GM18519 (cell line): Measurements from ENCODE around the gene ABCC11.

Experiments
- ATAC-seq: cut with Tn5 transposase; IDR thresholded peaks from one replicate; pipeline ENCODE4 v1.9.1; 2021; ENCODE audit warnings: mild to moderate bottlenecking, moderate library complexity; ENCODE audit not compliant: unreplicated experiment, low FRiP score

Gene ABCC11

DNA sequence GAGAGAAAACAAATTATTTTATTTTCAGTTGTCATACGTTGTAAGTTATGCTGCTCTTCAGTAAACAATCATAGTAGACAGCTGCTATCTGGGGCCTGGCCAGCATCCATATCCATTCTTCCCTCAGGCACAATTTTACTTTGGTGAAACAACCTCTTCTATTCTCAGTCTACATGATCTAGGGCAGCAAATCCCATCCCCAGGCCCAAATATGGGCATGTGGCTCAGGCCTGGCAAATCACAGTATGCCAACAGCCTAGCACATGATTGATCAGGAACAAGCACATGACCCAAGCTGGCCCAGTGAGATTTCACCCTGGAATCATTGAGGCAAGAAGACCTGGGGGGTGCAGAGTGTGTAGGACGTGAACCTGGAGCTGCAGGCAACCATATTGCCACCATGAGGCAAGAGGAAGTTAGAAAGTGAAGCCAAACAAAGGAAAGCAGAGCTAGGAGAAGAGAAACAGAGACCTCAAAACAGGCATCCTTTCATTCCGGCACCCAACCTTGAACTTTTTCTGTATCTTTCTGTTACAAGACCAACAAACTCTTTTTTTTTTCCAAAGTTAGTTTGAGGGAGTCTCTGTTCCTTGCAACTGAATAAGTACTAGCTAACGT, 81.3 kb downstream of the ABCC11 start:
- ATAC-seq: no peak

DNA sequence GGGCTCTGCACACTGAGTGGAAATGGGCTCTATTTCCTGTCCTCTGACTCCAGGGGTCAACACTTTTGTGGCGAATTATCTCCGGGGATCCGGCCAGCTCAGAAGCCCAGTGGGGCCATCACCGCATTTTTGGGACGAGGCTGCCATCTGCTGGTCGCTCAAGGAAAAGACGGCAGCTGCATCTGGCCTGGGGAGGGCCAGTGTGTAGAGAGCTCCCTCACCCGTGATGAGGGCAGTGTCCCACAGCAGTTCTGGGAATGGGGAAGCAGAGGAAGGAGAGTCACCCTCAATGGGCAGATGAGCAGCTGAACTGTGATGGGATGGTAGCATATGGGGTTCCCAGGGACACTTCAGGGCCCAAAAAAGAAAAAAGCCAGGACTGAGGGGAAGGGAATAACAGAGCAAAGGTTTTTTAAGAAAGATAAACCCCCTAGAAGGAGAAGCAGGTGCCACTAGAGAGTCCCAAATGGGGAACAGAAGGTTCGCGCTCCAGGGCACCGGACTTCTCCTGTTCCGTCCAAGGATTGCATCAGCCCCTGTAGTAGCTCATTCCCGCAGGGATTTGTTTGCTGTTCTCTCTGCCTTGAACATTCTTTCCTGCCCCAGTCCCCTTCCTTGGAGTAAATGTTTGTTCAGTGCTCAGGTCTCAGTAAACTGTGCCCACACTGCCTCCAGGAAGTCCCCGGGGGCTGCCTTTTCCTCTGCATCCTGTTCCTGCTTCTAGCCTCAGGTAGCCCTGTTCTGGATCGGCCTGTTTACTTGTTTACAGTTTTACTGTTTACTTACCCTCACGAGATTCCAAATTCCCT, 82.2 kb downstream of the ABCC11 start:
- ATAC-seq: peak; percentile 51

DNA sequence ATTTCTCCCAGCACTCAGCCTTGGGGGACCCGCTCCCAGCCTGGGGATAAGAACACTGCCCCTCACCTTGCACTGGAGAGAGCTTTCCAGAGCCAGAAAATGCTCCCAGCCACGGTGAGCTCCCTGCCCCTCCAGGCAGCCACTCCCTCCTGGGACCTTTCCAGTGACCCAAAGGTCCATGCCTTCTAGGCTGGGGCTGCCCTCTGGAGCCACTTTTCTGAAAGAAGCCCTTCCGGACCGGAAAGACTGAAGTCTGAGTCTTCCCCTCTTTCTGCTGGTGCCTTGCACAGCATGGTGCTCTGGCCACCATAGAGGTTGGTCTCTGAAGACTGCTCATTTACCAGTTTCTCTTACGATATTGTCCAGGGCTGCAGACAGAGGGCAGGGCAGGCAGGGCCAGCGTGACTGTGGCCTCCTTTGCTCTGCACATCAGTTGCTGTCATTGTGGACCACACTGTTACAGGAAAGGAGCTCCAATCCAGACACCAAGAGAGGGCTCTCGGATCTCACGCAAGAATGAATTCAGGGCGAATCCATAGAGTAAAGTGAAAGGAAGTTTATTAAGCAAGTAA, 84.4 kb downstream of the ABCC11 start:
- ATAC-seq: no peak

DNA sequence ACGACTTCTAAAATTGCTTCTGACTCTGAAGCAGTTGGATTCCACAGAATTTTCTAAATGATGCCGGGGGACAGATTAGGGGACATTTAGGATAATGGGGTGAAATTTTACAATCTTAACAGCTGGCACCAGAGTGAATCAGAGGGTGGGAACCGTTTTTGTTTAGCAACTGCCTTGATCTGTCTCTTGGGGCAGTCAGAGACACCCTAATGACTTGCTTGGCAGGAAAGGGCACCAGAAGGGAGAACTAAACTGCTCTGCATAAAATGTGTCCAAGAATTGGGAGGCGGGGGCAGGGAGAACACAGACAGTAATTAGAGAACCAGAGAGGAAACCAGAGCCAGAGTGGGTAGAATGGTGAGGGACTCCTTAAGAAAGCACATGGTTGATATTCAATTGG, 85.4 kb downstream of the ABCC11 start:
- ATAC-seq: no peak

DNA sequence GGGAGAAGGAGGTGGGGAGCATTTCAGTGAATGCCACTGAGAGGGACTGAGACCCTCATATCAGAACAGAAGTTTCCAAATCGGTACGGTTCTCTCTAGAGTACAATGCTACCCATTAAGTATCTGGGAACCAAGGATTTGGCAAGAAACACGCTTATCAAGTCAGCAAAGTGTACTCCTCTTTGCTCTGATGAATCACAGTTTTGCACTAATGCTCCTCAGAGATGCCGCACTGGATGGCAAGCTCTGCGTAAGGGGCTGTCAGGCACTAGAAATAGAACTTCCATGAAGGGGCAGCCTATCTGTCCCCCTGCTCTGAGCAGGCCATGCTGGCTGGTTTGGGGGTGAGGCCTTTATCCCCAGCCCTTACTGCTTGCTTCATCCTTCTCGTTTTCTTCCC, 86.8 kb downstream of the ABCC11 start:
- ATAC-seq: no peak

DNA sequence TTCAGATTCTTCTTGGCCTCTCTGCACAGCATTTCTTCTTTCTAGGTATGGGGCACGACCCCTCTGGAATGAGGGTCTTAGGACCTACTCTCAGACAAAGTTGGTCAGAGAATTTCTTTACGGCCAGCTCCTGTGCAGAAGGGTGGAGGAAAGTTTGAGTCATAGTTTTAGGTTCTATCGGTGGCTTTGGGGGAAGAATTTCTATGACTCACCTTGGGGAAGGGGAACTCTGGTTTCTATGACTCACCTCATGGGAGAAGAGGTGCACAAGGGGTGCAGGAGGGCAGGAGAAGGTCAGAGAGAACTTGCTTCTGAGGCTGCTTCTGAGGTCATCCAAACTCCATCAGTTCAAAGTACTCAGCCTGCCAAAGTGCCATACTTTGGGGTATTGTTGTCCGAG, 89.0 kb downstream of the ABCC11 start:
- ATAC-seq: no peak

DNA sequence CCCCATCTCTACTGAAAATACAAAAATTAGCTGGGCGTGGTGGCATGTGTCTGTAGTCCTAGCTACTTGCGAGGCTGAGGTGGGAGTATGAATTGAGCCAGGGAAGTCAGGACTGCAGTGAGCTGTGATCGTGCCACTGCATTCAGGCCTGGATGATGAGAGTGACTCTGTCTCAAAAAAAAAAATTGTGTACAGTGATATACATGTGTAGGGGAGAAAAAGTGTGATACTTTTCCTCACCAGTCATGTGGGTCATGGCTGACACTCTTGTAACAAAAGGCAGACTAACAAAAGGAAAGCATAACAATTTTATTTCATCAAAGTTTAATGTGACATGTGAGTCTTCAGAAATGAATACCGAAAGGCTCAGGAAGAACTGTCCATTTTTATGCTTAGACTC, 89.5 kb downstream of the ABCC11 start:
- ATAC-seq: no peak

DNA sequence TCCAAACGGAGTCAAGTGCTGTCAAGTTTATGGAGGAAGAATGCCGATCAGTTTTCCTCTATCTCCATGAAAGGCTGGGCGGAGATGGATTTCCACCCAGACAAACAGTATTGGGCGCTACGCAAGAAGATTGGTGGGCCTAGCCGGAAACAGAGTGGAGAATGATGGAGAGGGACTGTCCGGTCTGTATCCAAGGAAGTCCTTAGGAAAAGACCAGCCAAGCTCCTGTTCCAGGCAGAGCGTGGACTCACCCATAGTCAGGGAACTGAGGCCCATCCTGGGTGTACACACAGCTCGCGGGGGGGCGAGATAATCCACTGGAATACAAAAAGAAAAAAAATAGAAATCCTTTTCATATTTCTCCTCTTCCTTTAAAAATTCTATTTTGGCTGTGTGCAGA, 90.0 kb downstream of the ABCC11 start:
- no peak for ATAC-seq

DNA sequence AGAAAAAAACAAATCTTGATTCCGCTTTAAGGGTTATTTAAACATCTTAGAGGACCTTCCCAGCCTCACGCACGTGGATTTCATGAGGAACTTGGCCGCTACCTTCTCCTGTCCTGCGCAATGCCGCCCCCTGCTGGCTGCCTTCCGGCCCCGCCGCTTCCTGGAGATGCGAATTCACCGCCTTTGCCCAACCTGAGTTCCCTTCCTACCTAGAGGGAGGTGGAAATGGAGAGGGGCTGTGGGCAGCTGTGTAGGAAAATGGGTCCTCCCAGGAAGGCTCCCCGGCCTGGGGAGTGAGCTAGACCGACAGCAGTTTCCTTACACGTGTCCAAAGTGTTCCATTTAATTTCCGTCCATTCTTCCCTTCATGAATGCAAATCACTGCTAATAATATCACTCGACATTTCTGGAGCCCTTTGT, 90.5 kb downstream of the ABCC11 start:
- no peak for ATAC-seq

DNA sequence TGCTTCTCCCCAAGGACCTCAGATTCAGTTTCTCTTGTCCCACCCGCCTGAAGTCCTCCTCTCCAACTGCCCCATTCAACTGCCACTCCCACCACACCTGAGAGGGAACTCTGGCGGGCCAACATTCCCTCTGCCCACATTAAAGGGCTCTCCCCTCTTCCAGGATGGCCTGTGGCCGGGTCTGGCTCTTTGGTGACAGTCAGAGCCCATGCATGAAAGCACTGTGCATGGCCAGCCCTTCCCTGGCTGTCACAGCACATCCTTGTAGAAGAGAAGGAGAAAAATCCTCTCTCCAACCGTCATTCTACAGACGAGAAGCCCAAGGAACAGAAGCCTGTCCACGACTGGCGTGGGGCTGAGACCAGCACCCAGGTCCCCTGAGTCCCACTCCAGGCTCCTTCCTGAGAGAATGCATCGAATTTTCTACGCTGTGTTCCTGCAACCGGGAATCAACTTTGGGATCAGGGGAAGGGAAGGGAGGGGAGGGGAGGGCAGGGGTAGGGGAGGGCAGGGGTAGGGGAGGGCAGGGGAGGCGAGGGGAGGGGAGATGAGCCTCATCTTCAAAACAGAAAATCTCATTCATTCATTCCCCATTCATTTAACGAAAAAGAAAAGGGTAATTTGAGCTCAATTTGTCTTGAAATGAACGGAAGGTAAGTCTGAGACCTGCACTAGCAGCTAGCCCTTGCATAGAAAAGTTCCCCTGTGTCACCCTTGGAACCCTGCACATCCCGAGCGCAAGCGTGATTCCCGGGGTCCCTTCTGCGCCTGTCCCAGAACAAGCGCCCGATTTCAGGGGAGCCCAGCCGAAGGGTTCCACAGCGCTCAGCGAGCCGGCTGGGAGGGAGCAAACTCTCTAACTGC, 91.2 kb downstream of the ABCC11 start, which contains the start of gene ABCC12:
Gene ABCC12, minus strand, starts transcription at position 68 of the 864 bp plus-strand sequence. CDS start 9,569 bp downstream, outside the sequence.
- no peak for ATAC-seq

DNA sequence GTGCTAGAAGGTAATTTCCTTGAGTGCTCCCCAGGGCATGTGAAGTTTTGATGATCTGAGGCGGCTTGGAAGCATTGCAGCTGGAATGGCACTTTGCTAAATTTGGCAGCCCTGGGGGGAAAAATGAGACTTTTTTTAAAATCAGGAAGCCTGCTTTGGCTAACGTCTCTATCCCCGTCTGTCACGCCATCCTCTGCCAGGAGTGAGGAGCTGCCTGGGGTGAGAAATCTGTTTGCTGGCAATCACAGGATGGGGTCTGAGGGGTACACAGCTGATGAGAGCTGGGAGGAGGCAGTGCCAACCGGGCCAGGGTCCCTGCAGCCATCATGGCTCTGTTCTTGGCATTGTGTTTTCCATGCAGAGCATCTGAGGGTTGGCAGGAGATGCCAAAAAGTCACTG, 93.6 kb downstream of the ABCC11 start:
- no peak for ATAC-seq

DNA sequence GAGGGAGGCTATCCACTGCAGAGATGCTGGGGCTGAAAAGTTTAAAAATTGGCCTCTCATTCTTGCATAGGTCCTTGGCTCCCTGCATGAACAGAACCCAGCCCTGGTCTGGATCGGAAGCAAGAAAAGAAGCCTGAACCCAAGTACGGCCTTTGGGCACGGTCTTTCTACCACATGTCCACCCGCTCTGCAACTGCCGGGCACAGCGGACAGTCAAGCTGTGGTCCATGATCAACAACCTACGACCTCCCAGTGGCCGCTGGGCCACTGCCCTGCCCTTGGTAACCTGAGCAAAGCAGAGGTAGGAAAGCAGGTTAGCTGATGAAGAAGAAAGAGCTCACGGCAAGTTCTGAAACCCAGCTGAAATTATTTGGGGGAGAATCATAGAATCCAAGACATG, 95.1 kb downstream of the ABCC11 start:
- no peak for ATAC-seq

DNA sequence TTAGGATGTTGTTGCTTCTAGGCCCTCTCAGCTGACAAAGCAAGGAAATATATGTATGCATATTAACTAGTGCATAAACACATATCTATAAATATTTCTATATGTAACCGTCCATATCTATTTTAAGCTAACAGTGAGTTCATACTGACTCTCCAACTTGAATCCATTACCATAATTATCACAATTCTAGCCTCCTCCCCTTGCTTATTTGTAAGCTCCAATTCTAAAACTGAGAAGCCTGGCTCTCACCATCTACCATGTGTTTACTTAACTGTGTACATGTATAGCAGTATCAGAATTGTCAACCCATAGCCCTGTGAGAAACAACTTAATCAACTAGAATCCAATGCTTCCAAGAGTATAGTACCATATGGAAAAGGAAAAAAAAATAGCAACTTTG, 96.6 kb downstream of the ABCC11 start:
- no peak for ATAC-seq

DNA sequence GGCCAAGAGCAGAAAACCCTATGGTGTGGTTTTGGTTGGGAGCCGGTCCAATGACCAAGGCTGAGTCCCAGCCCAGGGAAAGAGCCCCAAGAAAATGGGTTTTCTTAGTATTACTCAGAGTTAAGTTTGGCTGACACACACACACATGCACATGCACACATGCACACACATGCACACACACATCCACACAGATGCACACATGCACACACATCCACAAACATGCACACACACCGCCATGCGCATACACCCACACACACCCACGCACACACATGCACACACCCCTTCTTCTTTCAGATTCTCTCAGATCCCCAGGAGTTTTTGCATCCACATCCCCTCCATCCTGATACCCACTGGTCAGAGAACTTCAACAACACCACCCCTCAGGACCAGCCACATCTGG, 100.6 kb downstream of the ABCC11 start:
- ATAC-seq: no peak

DNA sequence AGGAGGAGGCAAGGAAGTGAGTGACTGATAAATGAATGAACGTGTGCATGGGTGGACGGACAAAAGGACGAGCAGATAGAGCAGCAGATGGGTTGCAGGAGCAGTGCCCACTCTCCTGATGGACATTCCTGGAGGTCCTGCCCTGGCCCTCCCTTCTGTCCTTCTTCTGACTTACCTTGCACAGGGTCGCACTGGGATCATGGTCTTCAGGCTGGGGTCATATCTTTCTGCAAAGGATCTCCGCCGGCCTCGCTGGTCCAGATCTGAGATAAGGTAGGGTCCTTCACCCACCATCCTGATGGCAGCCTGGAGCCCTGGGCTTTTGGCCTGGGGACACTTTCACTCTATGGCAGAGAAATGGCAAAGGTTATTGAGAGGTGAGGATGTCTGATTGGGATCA, 101.2 kb downstream of the ABCC11 start:
- no peak for ATAC-seq

DNA sequence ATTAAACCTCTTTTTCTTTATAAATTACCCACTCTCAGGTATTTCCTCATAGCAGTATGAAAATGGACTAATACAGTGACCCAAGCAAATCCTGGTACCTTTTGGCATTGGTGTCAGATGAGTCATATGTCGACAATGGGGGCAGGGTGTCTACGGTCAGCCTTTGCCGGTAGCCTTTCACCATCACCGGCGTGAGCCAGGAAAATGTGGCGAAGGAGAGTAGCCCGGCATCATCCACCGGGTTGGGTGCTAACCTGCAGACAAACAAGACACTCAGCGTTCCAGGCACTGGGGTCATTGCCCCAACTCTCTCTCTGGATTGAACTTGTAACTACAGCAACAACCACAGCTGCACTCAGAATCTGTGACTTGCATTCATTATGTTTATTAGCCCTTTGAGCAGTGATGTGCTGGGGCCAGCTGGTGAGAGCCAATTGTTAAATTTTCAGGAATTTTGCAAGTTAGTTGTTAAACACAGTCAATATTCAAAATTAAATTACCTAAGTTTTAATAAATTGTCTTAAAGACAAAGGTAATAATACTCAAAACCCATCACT, 103.4 kb downstream of the ABCC11 start:
- ATAC-seq: no peak

DNA sequence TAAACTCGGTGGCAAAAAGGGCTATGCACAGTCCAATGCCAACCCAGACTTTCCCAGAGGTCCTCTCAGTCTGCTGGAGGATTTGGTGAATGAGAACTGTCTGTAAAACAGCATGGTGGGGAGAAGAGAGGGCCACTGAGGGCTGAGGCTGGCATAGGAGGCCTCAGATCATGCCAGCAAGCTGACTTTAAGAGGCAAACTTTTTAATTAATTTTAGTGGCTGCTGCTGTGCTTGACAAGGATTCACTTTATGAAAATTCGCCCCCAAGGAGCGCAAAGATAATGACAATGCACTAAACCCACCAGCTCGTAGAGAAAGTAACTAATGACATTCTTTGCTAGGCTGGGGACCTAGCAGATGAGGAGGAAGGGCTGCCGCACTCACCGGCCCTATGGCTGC, 106.5 kb downstream of the ABCC11 start:
- ATAC-seq: no peak

DNA sequence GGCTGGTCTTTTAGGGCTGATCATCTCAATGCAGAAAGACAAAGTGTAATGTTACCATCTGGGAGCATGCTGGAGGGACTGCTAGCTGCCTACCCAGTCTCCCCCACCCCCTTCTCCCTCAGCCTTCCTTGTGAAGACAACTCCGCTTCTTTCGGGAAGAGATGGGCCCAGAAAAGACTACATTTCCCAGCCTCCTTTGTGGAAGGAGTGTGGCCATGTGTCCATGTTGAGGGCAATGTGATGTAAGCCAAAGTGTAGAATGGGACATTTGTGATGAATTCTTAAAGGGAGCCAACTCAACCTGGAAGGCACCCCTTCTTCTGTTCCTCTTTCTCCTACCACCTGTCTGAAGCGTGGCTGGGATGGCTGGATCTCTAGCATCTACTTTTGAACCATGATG, 107.8 kb downstream of the ABCC11 start:
- no peak for ATAC-seq

DNA sequence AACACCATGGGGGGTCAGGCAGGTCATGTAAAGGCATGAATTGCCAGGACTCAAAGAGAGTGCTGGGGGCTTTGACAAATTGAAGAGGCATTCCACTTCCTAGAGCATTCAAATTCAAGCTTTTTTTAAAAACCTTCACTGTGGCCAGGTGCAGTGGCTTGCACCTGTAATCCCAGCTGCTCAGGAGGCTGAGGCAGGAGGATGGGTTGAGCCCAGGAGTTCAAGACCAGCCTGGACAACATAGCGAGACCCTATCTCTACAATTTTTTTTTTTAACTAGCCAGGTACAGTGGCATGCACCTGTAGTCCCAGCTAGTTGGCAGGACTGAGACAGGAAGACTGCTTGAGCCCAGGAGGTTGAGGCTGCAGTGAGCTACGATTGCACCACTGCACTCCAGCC, 108.8 kb downstream of the ABCC11 start:
- ATAC-seq: no peak

DNA sequence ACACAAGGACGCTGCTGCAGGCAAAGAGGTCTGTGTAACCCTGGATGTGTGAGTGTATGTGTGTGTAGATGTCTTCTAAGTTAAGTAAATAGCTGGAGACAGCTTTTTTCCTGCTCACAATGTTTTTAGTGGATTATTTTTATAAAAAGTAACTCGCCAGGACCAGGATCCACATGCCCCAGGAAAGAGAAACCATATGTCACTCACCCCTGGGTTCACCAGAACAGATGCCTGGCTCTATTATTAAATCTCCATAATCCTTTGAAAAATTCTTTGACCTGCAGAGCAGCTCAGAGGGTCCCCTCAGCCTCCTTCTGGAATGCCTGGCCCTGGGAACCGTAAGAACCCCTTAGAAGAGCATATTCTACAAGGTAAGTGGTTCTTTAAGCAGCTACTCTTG, 109.5 kb downstream of the ABCC11 start:
- no peak for ATAC-seq
